HCT116 (cell line): ENCODE results near the gene FGB. TPM values are rescaled to one million over a fixed set of nuclear protein-coding genes. Genes with fewer than 3 reads are reported as not detected.

Experiments used
- ATAC-seq: fragments of 200-7000 bp; cut with Tn5 transposase; 2 replicates; pipeline ENCODE4 v1.9.1; 2020; ENCODE audit warnings: mild to moderate bottlenecking, moderate library complexity
- BruUV-seq: library from RNA; stranded (reverse); fragments of 400-500 nt; replicated peaks from 2 replicates; lab custom pipeline; 2021; lab: Mats Ljungman, UMichigan
- CTCF ChIA-PET: fragments of 300-600 bp; sonication (Branson Sonifier 250); formaldehyde crosslinking; loops from one replicate; lab custom pipeline; 2021; ENCODE audit warnings: antibody characterized with exemption; lab: Charles Lee
- POLR2A ChIA-PET: fragments of 300-600, 350-600 bp; sonication (Branson Sonifier 250); formaldehyde crosslinking; loops from one replicate; lab custom pipeline; 2021; ENCODE audit warnings: antibody characterized with exemption; lab: Charles Lee
- RAD21 ChIA-PET, 2 experiments: fragments of 300-600 bp; sonication (Branson Sonifier 250); formaldehyde crosslinking; loops; one replicate each; lab custom pipeline; 2023; ENCODE audit warnings: low total read pairs in 2 of 2; ENCODE audit not compliant: uncharacterized antibody in 2 of 2, unreplicated experiment in 2 of 2, low non-redundant PET in 1 of 2; lab: Charles Lee
- DNase-seq: peaks from one replicate; pipeline ENCODE4 v3.0.0-alpha.2; 2010; ENCODE audit warnings: low read depth, low spot score
- H2AFZ ChIP-seq: fragments of 200-600 bp; shearing (Covaris generic), sonication (generic); 2 replicates; pipeline ENCODE4 v1.6.1; 2017; ENCODE audit warnings: low read depth, mixed run types, mixed read lengths, antibody characterized with exemption, low read length; ENCODE audit not compliant: poor library complexity, severe bottlenecking
- H3K27ac ChIP-seq: 2 replicates; pipeline ENCODE4 v1.5.1; 2012; ENCODE audit warnings: low read depth, low read length
- H3K27me3 ChIP-seq: fragments of 200-600 bp; sonication (generic); 2 replicates; pipeline ENCODE4 v1.6.1; 2016; ENCODE audit warnings: mixed run types, low read length, mixed read lengths; ENCODE audit not compliant: insufficient read depth
- H3K36me3 ChIP-seq, 2 experiments: fragments of 200-500 bp in 1 of 2; fragments of 200-600 bp in 1 of 2; sonication (Bioruptor generic) in 1 of 2; sonication (generic) in 1 of 2; 2 replicates each; pipeline versions ENCODE4 v1.5.1 to v1.6.1; 2014 to 2016; ENCODE audit warnings: low read length in 2 of 2, inconsistent platforms in 1 of 2, mixed read lengths in 1 of 2, mixed run types in 1 of 2; ENCODE audit not compliant: insufficient read depth in 2 of 2, control insufficient read depth in 1 of 2
- H3K4me1 ChIP-seq, 2 experiments: fragments of 200-600 bp in 1 of 2; sonication (generic) in 1 of 2; 2 replicates each; pipeline versions ENCODE4 v1.5.1 to v1.6.1; 2012 to 2017; ENCODE audit warnings: low read length in 2 of 2, inconsistent platforms in 1 of 2, mild to moderate bottlenecking in 1 of 2, mixed read lengths in 1 of 2, mixed run types in 1 of 2, moderate library complexity in 1 of 2; ENCODE audit not compliant: insufficient read depth in 2 of 2, control insufficient read depth in 1 of 2
- H3K4me2 ChIP-seq: fragments of 200-600 bp; sonication (generic); 2 replicates; pipeline ENCODE4 v1.6.1; 2017; ENCODE audit warnings: mixed run types, low read length, mixed read lengths
- H3K4me3 ChIP-seq, 2 experiments: fragments of 200-600 bp in 1 of 2; sonication (generic) in 1 of 2; replicated peaks in 1 of 2; 2 replicates each; pipeline ENCODE4 v1.5.1; 2011 to 2016; ENCODE audit warnings: low read length in 2 of 2, control low read depth in 1 of 2, low read depth in 1 of 2, mild to moderate bottlenecking in 1 of 2, mixed read lengths in 1 of 2, mixed run types in 1 of 2
- H3K79me2 ChIP-seq: fragments of 200-600 bp; sonication (generic); 2 replicates; pipeline ENCODE4 v1.6.1; 2017; ENCODE audit warnings: mild to moderate bottlenecking, mixed run types, low read length, moderate library complexity, mixed read lengths; ENCODE audit not compliant: insufficient read depth
- H3K9ac ChIP-seq: fragments of 200-600 bp; sonication (generic); 2 replicates; pipeline ENCODE4 v1.6.1; 2016; ENCODE audit warnings: low read length, mixed read lengths
- H3K9me2 ChIP-seq: fragments of 200-600 bp; sonication (generic), shearing (Covaris generic); 2 replicates; pipeline ENCODE4 v1.6.1; 2017; ENCODE audit warnings: mixed run types, mild to moderate bottlenecking, moderate library complexity; ENCODE audit not compliant: insufficient read depth
- H3K9me3 ChIP-seq, 2 experiments: fragments of 200-500 bp in 1 of 2; fragments of 200-600 bp in 1 of 2; sonication (Bioruptor generic) in 1 of 2; sonication (generic) in 1 of 2; 2 replicates each; pipeline ENCODE4 v1.6.1; 2014 to 2017; ENCODE audit warnings: low read length in 2 of 2, mixed read lengths in 2 of 2, inconsistent platforms in 1 of 2, low read depth in 1 of 2, mild to moderate bottlenecking in 1 of 2, mixed run types in 1 of 2, moderate library complexity in 1 of 2; ENCODE audit not compliant: control insufficient read depth in 1 of 2, insufficient read depth in 1 of 2
- H4K20me1 ChIP-seq: fragments of 200-600 bp; sonication (generic), shearing (Covaris generic); 2 replicates; pipeline ENCODE4 v1.6.1; 2017; ENCODE audit warnings: mixed run types, mild to moderate bottlenecking, moderate library complexity; ENCODE audit not compliant: insufficient read depth
- CTCF ChIP-seq, 3 experiments: fragments of 200-600 bp in 1 of 3; sonication (generic) in 1 of 3; IDR thresholded peaks in 2 of 3; conservative IDR thresholded peaks in 1 of 3; 2 replicates each; pipeline ENCODE4 v1.5.1; 2012 to 2017; ENCODE audit warnings: low read depth in 2 of 3, low read length in 2 of 3, antibody characterized with exemption in 1 of 3, borderline replicate concordance in 1 of 3, control low read depth in 1 of 3, mild to moderate bottlenecking in 1 of 3, mixed read lengths in 1 of 3, mixed run types in 1 of 3, moderate library complexity in 1 of 3; ENCODE audit not compliant: insufficient read depth in 1 of 3
- MAX ChIP-seq: IDR thresholded peaks from 2 replicates; pipeline ENCODE4 v1.6.1; 2012
- SRF ChIP-seq: IDR thresholded peaks from 2 replicates; pipeline ENCODE4 v1.6.1; 2012; ENCODE audit warnings: low read depth
- TCF7L2 ChIP-seq: IDR thresholded peaks from 2 replicates; pipeline ENCODE4 v1.7.0; 2011; ENCODE audit warnings: borderline replicate concordance, inconsistent platforms; ENCODE audit not compliant: insufficient read depth, insufficient read length; ENCODE audit errors: extremely low read depth
- ZFX ChIP-seq: fragments of 450-650 bp; IDR thresholded peaks from 2 replicates; pipeline ENCODE4 v1.6.1; 2017
- intact Hi-C: fragments of 100-400 bp; cut with micrococcal nuclease; formaldehyde crosslinking; loops from 2 replicates; pipeline ENCODE4 v1.10.0; 2022
- total RNA-seq: library from RNA; stranded (reverse); gene quantifications from one replicate; pipeline ENCODE4 v1.2.1, GENCODE V29; 2021; ENCODE audit not compliant: unreplicated experiment

FGB gene
- total RNA-seq, 1 experiment from 2014 or later, result 2.0 TPM

- Histone ChIP-seq H3K4me1 (no peaks in the 10 kb centered on the region), H3K27ac (no peak overlapping the region), H3K9me3 (no peaks in the 10 kb centered on the region), H3K4me3 (no peak overlapping the region), H3K27me3 (no peaks in the 10 kb centered on the region), H2AFZ (no peak overlapping the region), H3K9ac (no peak overlapping the region), H4K20me1 (no peaks in the 10 kb centered on the region), H3K36me3 (no peaks in the 10 kb centered on the region), H3K79me2 (no peaks in the 10 kb centered on the region), H3K9me2 (no peaks in the 10 kb centered on the region), H3K4me2 (no peak overlapping the region)
- ChIA-PET RAD21 (no interaction called here), CTCF (interaction anchor here (2.3 kb wide), 1 partner anchor 29 kb away, joined by 8 read pairs; no protein-coding TSS in a partner anchor), POLR2A (no interaction called here)
- intact Hi-C loops, result no loop called here
- ATAC-seq, result no peak
- no TSS peak for BruUV-seq
- no peak for TF ChIP-seq MAX
- no peak for TF ChIP-seq CTCF (IDR thresholded peaks at IDR 0.05 in 2 of 3, conservative IDR thresholded peaks at IDR 0.05 in 1 of 3; ENCODE audit: borderline replicate concordance in 1 of 3, insufficient read depth in 1 of 3, low read depth in 2 of 3, low read length in 2 of 3)
- no peak for TF ChIP-seq ZFX
- no peak for TF ChIP-seq TCF7L2
- no peak for TF ChIP-seq SRF
- DNase-seq, result no peak
Measured at GRCh38 chr4:154589296-154590197, 26.7 kb downstream of the FGB start.
